ENCODE results near the gene DGAT2. TPM values are rescaled to one million over a fixed set of nuclear protein-coding genes. Genes with fewer than 3 reads are reported as not detected.
A peak's percentile ranks its signal among the peaks of the same experiment; 100 is the strongest.

DGAT2 gene
- total RNA-seq, 1 experiment from 2014 or later = 6.5 TPM

GRCh38 chr11:75800728-75801361, 32.3 kb downstream of the DGAT2 start:
- TF ChIP-seq EZH2 (IDR thresholded peaks at IDR 0.05; ENCODE audit: low read depth) (no peak), CTCF (conservative IDR thresholded peaks at IDR 0.05) (no peak)
- Histone ChIP-seq H3K27me3 (ENCODE audit: insufficient read depth, low read depth) (no peaks in the 10 kb centered on the region), H3K79me2 (ENCODE audit: low read depth) (no peaks in the 10 kb centered on the region), H3F3A (ENCODE audit: insufficient read depth, low read depth) (no peaks in the 10 kb centered on the region; the same call in 1 of the 2 replicates), H3K4me2 (no peak overlapping the region), H3K4me3 (no peak overlapping the region), H2AFZ (no peak overlapping the region), H3K27ac (no peak overlapping the region), H4K20me1 (ENCODE audit: insufficient read depth) (no peaks in the 10 kb centered on the region), H3K4me1 (replicated peaks; ENCODE audit: insufficient read depth) (peaks cover 19% of the 10 kb centered on the region), H3K9me2 (ENCODE audit: insufficient read depth) (no peaks in the 10 kb centered on the region), H3K9me3 (ENCODE audit: insufficient read depth, low read depth) (no peaks in the 10 kb centered on the region), H3K36me3 (ENCODE audit: low read depth) (no peaks in the 10 kb centered on the region)
- DNase-seq = peak in 1 of 2 experiments; percentile 17
- CTCF ChIA-PET = no interaction called here
- intact Hi-C loops (cut with micrococcal nuclease; ENCODE audit: unreplicated experiment) = loop anchor here (5.0 kb wide), 4 partner anchors 79 to 414 kb away; no protein-coding TSS in a partner anchor
- BruUV-seq (replicated peaks) = no TSS peak
- POLR2A ChIA-PET (ENCODE audit: unreplicated experiment) = no interaction called here

GRCh38 chr11:75801362-75802020, 32.9 kb downstream of the DGAT2 start:
- ChIA-PET CTCF (no interaction called here), POLR2A (ENCODE audit: unreplicated experiment) (no interaction called here)
- BruUV-seq (replicated peaks) = no TSS peak
- Histone ChIP-seq H3K4me2 (no peak overlapping the region), H3K27me3 (ENCODE audit: insufficient read depth, low read depth) (no peaks in the 10 kb centered on the region), H3K4me3 (no peak overlapping the region), H3K4me1 (replicated peaks; ENCODE audit: insufficient read depth) (peaks cover 14% of the 10 kb centered on the region), H3K27ac (no peak overlapping the region), H4K20me1 (ENCODE audit: insufficient read depth) (no peaks in the 10 kb centered on the region), H3K9me3 (ENCODE audit: insufficient read depth, low read depth) (no peaks in the 10 kb centered on the region), H3K36me3 (ENCODE audit: low read depth) (no peaks in the 10 kb centered on the region), H3K9me2 (ENCODE audit: insufficient read depth) (no peaks in the 10 kb centered on the region), H3F3A (ENCODE audit: insufficient read depth, low read depth) (peaks cover 5% of the 10 kb centered on the region; the same call in 1 of the 2 replicates), H2AFZ (no peak overlapping the region), H3K79me2 (ENCODE audit: low read depth) (no peaks in the 10 kb centered on the region)
- TF ChIP-seq EZH2 (IDR thresholded peaks at IDR 0.05; ENCODE audit: low read depth) (no peak), CTCF (conservative IDR thresholded peaks at IDR 0.05) (no peak)
- intact Hi-C loops (cut with micrococcal nuclease; ENCODE audit: unreplicated experiment) = loop anchor here (2.0 to 5.0 kb wide), 7 partner anchors 79 to 414 kb away; partner anchors contain the start of gene WNT11
- no peak for DNase-seq

GRCh38 chr11:75802021-75802912, 33.7 kb downstream of the DGAT2 start:
- Histone ChIP-seq H2AFZ (no peak overlapping the region), H4K20me1 (ENCODE audit: insufficient read depth) (no peaks in the 10 kb centered on the region), H3K9me2 (ENCODE audit: insufficient read depth) (no peaks in the 10 kb centered on the region), H3K9me3 (ENCODE audit: insufficient read depth, low read depth) (no peaks in the 10 kb centered on the region), H3K79me2 (ENCODE audit: low read depth) (no peaks in the 10 kb centered on the region), H3K36me3 (ENCODE audit: low read depth) (no peaks in the 10 kb centered on the region), H3K27ac (no peak overlapping the region), H3K4me1 (replicated peaks; ENCODE audit: insufficient read depth) (peaks cover 8% of the 10 kb centered on the region), H3F3A (ENCODE audit: insufficient read depth, low read depth) (peaks cover 5% of the 10 kb centered on the region; the same call in 1 of the 2 replicates), H3K4me2 (no peak overlapping the region), H3K4me3 (no peak overlapping the region), H3K27me3 (ENCODE audit: insufficient read depth, low read depth) (no peaks in the 10 kb centered on the region)
- TF ChIP-seq CTCF (conservative IDR thresholded peaks at IDR 0.05) = no peak
- TF ChIP-seq EZH2 (IDR thresholded peaks at IDR 0.05; ENCODE audit: low read depth) = no peak
- CTCF ChIA-PET = interaction anchor here (1.5 to 2.1 kb wide), 2 partner anchors 12 to 66 kb away, joined by 7 read pairs; no protein-coding TSS in a partner anchor
- POLR2A ChIA-PET (ENCODE audit: unreplicated experiment) = interaction anchor here (0.6 kb wide), 2 partner anchors 81 to 407 kb away, joined by 3 to 4 read pairs; no protein-coding TSS in a partner anchor
- BruUV-seq (replicated peaks) = no TSS peak
- intact Hi-C loops (cut with micrococcal nuclease; ENCODE audit: unreplicated experiment) = loop anchor here (2.0 to 5.0 kb wide), 7 partner anchors 80 to 415 kb away; partner anchors contain the start of gene WNT11
- DNase-seq = no peak
